HFF-Myc (cell line): ENCODE data around the gene MBOAT1.
A peak's percentile ranks its signal among the peaks of the same experiment; 100 is the strongest.

Experiments used
- DNase-seq: peaks from one replicate; pipeline ENCODE4 v3.0.0-alpha.2; 2011; ENCODE audit warnings: low read depth; ENCODE audit errors: extremely low read depth
- H3K4me3 ChIP-seq: replicated peaks from 2 replicates; pipeline ENCODE4 v1.5.1; 2011; ENCODE audit warnings: low read depth, mild to moderate bottlenecking, control low read depth, low read length
- CTCF ChIP-seq: IDR thresholded peaks from 2 replicates; pipeline ENCODE4 v1.5.1; 2012; ENCODE audit warnings: mild to moderate bottlenecking, low read depth, low read length, control low read depth; ENCODE audit errors: missing control alignments

MBOAT1 gene

GRCh38 chr6:20098267-20098876 is 113.9 kb downstream of the MBOAT1 start:
- TF ChIP-seq CTCF: no peak
- no peak for DNase-seq
- no peak overlapping the region for H3K4me3 ChIP-seq

- DNase-seq: no peak
- TF ChIP-seq CTCF: no peak
- no peak overlapping the region for H3K4me3 ChIP-seq
These were observed 115.7 kb downstream of the MBOAT1 start for GRCh38 chr6:20096536-20096935.

GRCh38 chr6:20095436-20095835 is 116.8 kb downstream of the MBOAT1 start:
- DNase-seq: no peak
- TF ChIP-seq CTCF: no peak

GRCh38 chr6:20092071-20092566 is 120.2 kb downstream of the MBOAT1 start:
- DNase-seq: peak; percentile 42
- peak; percentile 36 for TF ChIP-seq CTCF
- H3K4me3 ChIP-seq: no peak overlapping the region

More at GRCh38 chr6:20095436-20095835, 116.8 kb downstream of the MBOAT1 start:
- H3K4me3 ChIP-seq: no peak overlapping the region

- no peak for DNase-seq
- no peak overlapping the region for H3K4me3 ChIP-seq
- TF ChIP-seq CTCF: no peak
These were observed 125.3 kb downstream of the MBOAT1 start for GRCh38 chr6:20086992-20087391.

GRCh38 chr6:20085817-20086216 is 126.5 kb downstream of the MBOAT1 start:
- no peak for TF ChIP-seq CTCF
- H3K4me3 ChIP-seq: no peak overlapping the region
- no peak for DNase-seq

GRCh38 chr6:20084411-20084810 is 127.9 kb downstream of the MBOAT1 start:
- no peak for TF ChIP-seq CTCF

More at GRCh38 chr6:20084411-20084810, 127.9 kb downstream of the MBOAT1 start:
- DNase-seq: no peak
- no peak overlapping the region for H3K4me3 ChIP-seq
